GM23338 (cell line): ENCODE data around the gene GMPR. TPM values are rescaled to one million over a fixed set of nuclear protein-coding genes. Genes with fewer than 3 reads are reported as not detected.
A peak's percentile ranks its signal among the peaks of the same experiment; 100 is the strongest.

ENCODE experiments used
- ATAC-seq: fragments of 200-7000 bp; cut with Tn5 transposase; 3 replicates; pipeline ENCODE4 v1.9.1; 2020
- DNase-seq: peaks from one replicate; pipeline ENCODE4 v3.0.0-alpha.2; 2015; ENCODE audit warnings: low spot score
- H2AFZ ChIP-seq: fragments of 200-600 bp; sonication (generic); 2 replicates; pipeline ENCODE4 v1.8.0; 2016; ENCODE audit warnings: antibody characterized with exemption, mild to moderate bottlenecking, moderate library complexity
- H3F3A ChIP-seq: fragments of 200-600 bp; sonication (generic); replicated peaks from 2 replicates; pipeline ENCODE4 v1.8.0; 2017; ENCODE audit warnings: antibody characterized with exemption, mixed run types, low read depth
- H3K27ac ChIP-seq: fragments of 200-600 bp; sonication (generic); 2 replicates; pipeline ENCODE4 v1.6.1; 2016; ENCODE audit warnings: low read depth
- H3K27me3 ChIP-seq: fragments of 200-600 bp; sonication (generic); 2 replicates; pipeline ENCODE4 v1.8.0; 2016; ENCODE audit warnings: mild to moderate bottlenecking, mixed run types, moderate library complexity; ENCODE audit not compliant: insufficient read depth
- H3K36me3 ChIP-seq: fragments of 200-600 bp; sonication (generic); 2 replicates; pipeline ENCODE4 v1.8.0; 2016; ENCODE audit warnings: mild to moderate bottlenecking; ENCODE audit not compliant: insufficient read depth
- H3K4me1 ChIP-seq: fragments of 200-600 bp; sonication (generic); 2 replicates; pipeline ENCODE4 v1.8.0; 2016; ENCODE audit warnings: mild to moderate bottlenecking, moderate library complexity; ENCODE audit not compliant: insufficient read depth
- H3K4me2 ChIP-seq: fragments of 200-600 bp; sonication (generic); 2 replicates; pipeline ENCODE4 v1.7.1; 2017; ENCODE audit warnings: mixed run types
- H3K4me3 ChIP-seq: fragments of 200-600 bp; sonication (generic); 2 replicates; pipeline ENCODE4 v1.6.1; 2016; ENCODE audit warnings: mixed run types
- H3K79me2 ChIP-seq: fragments of 200-600 bp; sonication (generic); replicated peaks from 2 replicates; pipeline ENCODE4 v1.8.0; 2017; ENCODE audit warnings: mild to moderate bottlenecking; ENCODE audit not compliant: insufficient read depth
- H3K9me2 ChIP-seq: fragments of 200-600 bp; sonication (generic); 2 replicates; pipeline ENCODE4 v1.8.0; 2017; ENCODE audit not compliant: insufficient read depth
- H4K20me1 ChIP-seq: fragments of 200-600 bp; sonication (generic); replicated peaks from 2 replicates; pipeline ENCODE4 v1.8.0; 2017; ENCODE audit warnings: mild to moderate bottlenecking; ENCODE audit not compliant: insufficient read depth
- H3K27ac Mint-ChIP-seq: 2 replicates; pipeline ENCODE4 v1.8.0; 2020; ENCODE audit warnings: inconsistent platforms, mild to moderate bottlenecking, moderate library complexity, mixed read lengths
- H3K27me3 Mint-ChIP-seq: 3 replicates; pipeline ENCODE4 v1.8.0; 2022; ENCODE audit warnings: low read depth, mild to moderate bottlenecking, moderate library complexity, mixed read lengths, inconsistent platforms; ENCODE audit not compliant: insufficient read depth, poor library complexity
- H3K36me3 Mint-ChIP-seq: 3 replicates; pipeline ENCODE4 v1.8.0; 2021; ENCODE audit warnings: low read depth, mild to moderate bottlenecking, inconsistent platforms, moderate library complexity, mixed read lengths
- H3K4me1 Mint-ChIP-seq: 3 replicates; pipeline ENCODE4 v1.8.0; 2020; ENCODE audit warnings: mild to moderate bottlenecking, inconsistent platforms, mixed read lengths
- H3K4me3 Mint-ChIP-seq: 3 replicates; pipeline ENCODE4 v1.8.0; 2021; ENCODE audit warnings: moderate library complexity, mild to moderate bottlenecking, inconsistent platforms, mixed read lengths
- H3K9me3 Mint-ChIP-seq: 3 replicates; pipeline ENCODE4 v1.8.0; 2020; ENCODE audit warnings: moderate library complexity, mild to moderate bottlenecking, inconsistent platforms, mixed read lengths
- EZH2 ChIP-seq: fragments of 200-600 bp; sonication (generic); IDR thresholded peaks from one replicate; pipeline ENCODE4 v1.8.0; 2017; ENCODE audit warnings: antibody characterized with exemption, mild to moderate bottlenecking, low read depth; ENCODE audit not compliant: unreplicated experiment
- JUNB ChIP-seq: IDR thresholded peaks from one replicate; pipeline ENCODE4 v1.6.1; 2016; ENCODE audit warnings: antibody characterized with exemption; ENCODE audit not compliant: unreplicated experiment
- POLR2AphosphoS5 ChIP-seq: IDR thresholded peaks from 2 replicates; pipeline ENCODE4 v1.6.1; 2016; ENCODE audit warnings: antibody characterized with exemption, low read depth
- polyA plus RNA-seq: library from polyadenylated mRNA; unstranded; fragments of >200 nt; fragmentation: Nextera tagmentation; extraction: Ambion mirVana; gene quantifications from 2 replicates; pipeline ENCODE4 v1.2.1, GENCODE V29; 2016
- total RNA-seq: library from RNA; depleted of rRNA; stranded (reverse); fragments of >200 nt; shearing (Covaris generic); gene quantifications from 2 replicates; pipeline ENCODE4 v1.2.3, GENCODE V29; 2014
- TF ChIP-seq, protein P1 (sequence below): fragments of 250-450 bp; sonication (Bioruptor Pico); IDR thresholded peaks from 2 replicates; pipeline ENCODE4 v1.5.0; 2020; ENCODE audit warnings: mild to moderate bottlenecking, moderate library complexity
- TF ChIP-seq, protein P2 (sequence below): IDR thresholded peaks from 2 replicates; pipeline ENCODE4 v1.6.1; 2016; ENCODE audit warnings: antibody characterized with exemption
- TF ChIP-seq, protein P3 (sequence below), 2 experiments: fragments of 200-600 bp in 1 of 2; sonication (generic) in 1 of 2; conservative IDR thresholded peaks; 2 replicates each; pipeline versions ENCODE4 v1.5.1 to v1.6.1; 2016 to 2017; ENCODE audit warnings: antibody characterized with exemption in 2 of 2, low read depth in 2 of 2, mild to moderate bottlenecking in 2 of 2, moderate library complexity in 1 of 2

Gene GMPR
- total and polyA plus RNA-seq, 2 experiments from 2014 or later: 0.23 to 0.35 TPM

DNA sequence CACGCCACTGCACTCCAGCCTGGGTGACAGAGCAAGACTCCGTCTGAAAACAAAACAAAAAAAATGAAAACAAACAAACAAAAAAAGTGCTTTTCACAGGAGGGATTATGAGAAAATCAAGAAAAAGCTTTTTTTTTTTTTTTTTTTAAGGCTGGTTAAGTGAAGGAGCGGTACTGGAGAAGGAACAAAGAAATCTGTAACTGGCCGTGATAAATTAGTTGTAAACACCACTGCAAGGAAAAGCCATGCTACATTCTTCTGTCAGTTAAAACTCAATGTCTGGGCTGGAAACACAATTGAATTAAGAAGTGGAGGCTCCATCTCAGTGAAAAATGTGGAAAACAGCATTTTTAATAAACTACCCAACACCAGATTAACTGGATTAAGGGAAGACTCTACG is 6.3 kb upstream of the GMPR start (continued):
- TF ChIP-seq, protein P1, sequence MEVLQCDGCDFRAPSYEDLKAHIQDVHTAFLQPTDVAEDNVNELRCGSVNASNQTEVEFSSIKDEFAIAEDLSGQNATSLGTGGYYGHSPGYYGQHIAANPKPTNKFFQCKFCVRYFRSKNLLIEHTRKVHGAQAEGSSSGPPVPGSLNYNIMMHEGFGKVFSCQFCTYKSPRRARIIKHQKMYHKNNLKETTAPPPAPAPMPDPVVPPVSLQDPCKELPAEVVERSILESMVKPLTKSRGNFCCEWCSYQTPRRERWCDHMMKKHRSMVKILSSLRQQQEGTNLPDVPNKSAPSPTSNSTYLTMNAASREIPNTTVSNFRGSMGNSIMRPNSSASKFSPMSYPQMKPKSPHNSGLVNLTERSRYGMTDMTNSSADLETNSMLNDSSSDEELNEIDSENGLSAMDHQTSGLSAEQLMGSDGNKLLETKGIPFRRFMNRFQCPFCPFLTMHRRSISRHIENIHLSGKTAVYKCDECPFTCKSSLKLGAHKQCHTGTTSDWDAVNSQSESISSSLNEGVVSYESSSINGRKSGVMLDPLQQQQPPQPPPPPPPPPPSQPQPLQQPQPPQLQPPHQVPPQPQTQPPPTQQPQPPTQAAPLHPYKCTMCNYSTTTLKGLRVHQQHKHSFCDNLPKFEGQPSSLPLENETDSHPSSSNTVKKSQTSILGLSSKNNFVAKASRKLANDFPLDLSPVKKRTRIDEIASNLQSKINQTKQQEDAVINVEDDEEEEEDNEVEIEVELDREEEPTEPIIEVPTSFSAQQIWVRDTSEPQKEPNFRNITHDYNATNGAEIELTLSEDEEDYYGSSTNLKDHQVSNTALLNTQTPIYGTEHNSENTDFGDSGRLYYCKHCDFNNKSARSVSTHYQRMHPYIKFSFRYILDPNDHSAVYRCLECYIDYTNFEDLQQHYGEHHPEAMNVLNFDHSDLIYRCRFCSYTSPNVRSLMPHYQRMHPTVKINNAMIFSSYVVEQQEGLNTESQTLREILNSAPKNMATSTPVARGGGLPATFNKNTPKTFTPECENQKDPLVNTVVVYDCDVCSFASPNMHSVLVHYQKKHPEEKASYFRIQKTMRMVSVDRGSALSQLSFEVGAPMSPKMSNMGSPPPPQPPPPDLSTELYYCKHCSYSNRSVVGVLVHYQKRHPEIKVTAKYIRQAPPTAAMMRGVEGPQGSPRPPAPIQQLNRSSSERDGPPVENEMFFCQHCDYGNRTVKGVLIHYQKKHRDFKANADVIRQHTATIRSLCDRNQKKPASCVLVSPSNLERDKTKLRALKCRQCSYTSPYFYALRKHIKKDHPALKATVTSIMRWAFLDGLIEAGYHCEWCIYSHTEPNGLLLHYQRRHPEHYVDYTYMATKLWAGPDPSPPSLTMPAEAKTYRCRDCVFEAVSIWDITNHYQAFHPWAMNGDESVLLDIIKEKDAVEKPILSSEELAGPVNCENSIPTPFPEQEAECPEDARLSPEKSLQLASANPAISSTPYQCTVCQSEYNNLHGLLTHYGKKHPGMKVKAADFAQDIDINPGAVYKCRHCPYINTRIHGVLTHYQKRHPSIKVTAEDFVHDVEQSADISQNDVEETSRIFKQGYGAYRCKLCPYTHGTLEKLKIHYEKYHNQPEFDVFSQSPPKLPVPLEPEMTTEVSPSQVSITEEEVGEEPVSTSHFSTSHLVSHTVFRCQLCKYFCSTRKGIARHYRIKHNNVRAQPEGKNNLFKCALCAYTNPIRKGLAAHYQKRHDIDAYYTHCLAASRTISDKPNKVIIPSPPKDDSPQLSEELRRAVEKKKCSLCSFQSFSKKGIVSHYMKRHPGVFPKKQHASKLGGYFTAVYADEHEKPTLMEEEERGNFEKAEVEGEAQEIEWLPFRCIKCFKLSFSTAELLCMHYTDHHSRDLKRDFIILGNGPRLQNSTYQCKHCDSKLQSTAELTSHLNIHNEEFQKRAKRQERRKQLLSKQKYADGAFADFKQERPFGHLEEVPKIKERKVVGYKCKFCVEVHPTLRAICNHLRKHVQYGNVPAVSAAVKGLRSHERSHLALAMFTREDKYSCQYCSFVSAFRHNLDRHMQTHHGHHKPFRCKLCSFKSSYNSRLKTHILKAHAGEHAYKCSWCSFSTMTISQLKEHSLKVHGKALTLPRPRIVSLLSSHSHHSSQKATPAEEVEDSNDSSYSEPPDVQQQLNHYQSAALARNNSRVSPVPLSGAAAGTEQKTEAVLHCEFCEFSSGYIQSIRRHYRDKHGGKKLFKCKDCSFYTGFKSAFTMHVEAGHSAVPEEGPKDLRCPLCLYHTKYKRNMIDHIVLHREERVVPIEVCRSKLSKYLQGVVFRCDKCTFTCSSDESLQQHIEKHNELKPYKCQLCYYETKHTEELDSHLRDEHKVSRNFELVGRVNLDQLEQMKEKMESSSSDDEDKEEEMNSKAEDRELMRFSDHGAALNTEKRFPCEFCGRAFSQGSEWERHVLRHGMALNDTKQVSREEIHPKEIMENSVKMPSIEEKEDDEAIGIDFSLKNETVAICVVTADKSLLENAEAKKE (CRISPR knock-in tag): no peak
- TF ChIP-seq, protein P2, sequence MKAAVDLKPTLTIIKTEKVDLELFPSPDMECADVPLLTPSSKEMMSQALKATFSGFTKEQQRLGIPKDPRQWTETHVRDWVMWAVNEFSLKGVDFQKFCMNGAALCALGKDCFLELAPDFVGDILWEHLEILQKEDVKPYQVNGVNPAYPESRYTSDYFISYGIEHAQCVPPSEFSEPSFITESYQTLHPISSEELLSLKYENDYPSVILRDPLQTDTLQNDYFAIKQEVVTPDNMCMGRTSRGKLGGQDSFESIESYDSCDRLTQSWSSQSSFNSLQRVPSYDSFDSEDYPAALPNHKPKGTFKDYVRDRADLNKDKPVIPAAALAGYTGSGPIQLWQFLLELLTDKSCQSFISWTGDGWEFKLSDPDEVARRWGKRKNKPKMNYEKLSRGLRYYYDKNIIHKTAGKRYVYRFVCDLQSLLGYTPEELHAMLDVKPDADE: no peak

DNA sequence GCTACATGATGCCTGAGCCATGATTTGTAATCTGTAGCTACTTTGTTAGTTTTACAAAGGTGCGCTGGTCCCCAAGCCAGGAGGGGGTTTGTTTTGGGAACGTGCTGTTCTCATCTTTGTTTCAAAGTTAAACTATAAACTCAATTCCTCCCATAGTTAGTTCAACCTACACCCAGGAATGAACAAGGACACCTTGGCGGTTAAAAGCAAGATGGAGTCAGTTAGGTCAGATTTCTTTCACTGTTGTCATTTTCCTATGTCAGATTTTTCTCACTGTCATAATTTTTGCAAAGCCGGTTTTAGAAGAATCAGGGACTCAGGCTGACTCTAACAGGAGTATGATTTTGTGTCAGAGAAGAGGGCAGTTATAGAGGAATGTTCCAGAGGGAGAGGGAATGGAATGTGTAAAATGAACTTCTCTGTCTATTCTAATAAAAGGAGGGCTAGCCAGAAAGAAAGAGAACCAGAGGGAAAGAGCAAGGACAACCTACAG is 2.3 kb upstream of the GMPR start:
- Histone ChIP-seq H2AFZ (peak overlapping the region; percentile 52), H3K27me3 (peaks cover 45% of the 10 kb centered on the region), H3K36me3 (no peaks in the 10 kb centered on the region), H3K9me2 (no peaks in the 10 kb centered on the region), H4K20me1 (no peaks in the 10 kb centered on the region), H3K27ac (no peak overlapping the region), H3F3A (no peaks in the 10 kb centered on the region), H3K4me1 (peaks cover 6% of the 10 kb centered on the region; the same call in 1 of the 2 replicates), H3K79me2 (no peaks in the 10 kb centered on the region), H3K4me2 (no peak overlapping the region), H3K4me3 (no peak overlapping the region)
- DNase-seq (no peak), ATAC-seq (no peak)
- peaks cover 28% of the 10 kb centered on the region for H3K27me3 Mint-ChIP-seq
- H3K4me3 Mint-ChIP-seq: no peak overlapping the region
- H3K4me1 Mint-ChIP-seq: peaks cover 3% of the 10 kb centered on the region
- no peaks in the 10 kb centered on the region for H3K36me3 Mint-ChIP-seq
- H3K27ac Mint-ChIP-seq: no peak overlapping the region
- no peaks in the 10 kb centered on the region for H3K9me3 Mint-ChIP-seq
- TF ChIP-seq JUNB (no peak), POLR2AphosphoS5 (no peak), EZH2 (no peak)
- TF ChIP-seq, protein P3, sequence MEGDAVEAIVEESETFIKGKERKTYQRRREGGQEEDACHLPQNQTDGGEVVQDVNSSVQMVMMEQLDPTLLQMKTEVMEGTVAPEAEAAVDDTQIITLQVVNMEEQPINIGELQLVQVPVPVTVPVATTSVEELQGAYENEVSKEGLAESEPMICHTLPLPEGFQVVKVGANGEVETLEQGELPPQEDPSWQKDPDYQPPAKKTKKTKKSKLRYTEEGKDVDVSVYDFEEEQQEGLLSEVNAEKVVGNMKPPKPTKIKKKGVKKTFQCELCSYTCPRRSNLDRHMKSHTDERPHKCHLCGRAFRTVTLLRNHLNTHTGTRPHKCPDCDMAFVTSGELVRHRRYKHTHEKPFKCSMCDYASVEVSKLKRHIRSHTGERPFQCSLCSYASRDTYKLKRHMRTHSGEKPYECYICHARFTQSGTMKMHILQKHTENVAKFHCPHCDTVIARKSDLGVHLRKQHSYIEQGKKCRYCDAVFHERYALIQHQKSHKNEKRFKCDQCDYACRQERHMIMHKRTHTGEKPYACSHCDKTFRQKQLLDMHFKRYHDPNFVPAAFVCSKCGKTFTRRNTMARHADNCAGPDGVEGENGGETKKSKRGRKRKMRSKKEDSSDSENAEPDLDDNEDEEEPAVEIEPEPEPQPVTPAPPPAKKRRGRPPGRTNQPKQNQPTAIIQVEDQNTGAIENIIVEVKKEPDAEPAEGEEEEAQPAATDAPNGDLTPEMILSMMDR (conservative IDR thresholded peaks at IDR 0.05; ENCODE audit: low read depth in 2 of 2): no peak
- TF ChIP-seq, protein P1 (CRISPR knock-in tag): no peak
